Stomach smooth muscle (tissue), 2 donors: ENCODE results near the gene LRRC37B.
"Not testable (repeated sequence)": the region's sequence is repeated elsewhere in the genome, so short reads cannot be mapped to it uniquely, and the experiment has no call there.

Experiments
- H3K27ac ChIP-seq: one replicate; pipeline ENCODE4 v1.7.0; 2013; ENCODE audit warnings: mild to moderate bottlenecking, low read length, inconsistent platforms
- H3K27me3 ChIP-seq, 2 donors: one replicate each; pipeline ENCODE4 v1.7.0; 2013; ENCODE audit warnings: low read length in 2 of 2; ENCODE audit not compliant: insufficient read depth in 2 of 2, control insufficient read depth in 1 of 2
- H3K36me3 ChIP-seq, 2 donors: one replicate each; pipeline ENCODE4 v1.7.0; 2013; ENCODE audit warnings: low read length in 2 of 2; ENCODE audit not compliant: control insufficient read depth in 2 of 2, insufficient read depth in 2 of 2
- H3K4me1 ChIP-seq: one replicate; pipeline ENCODE4 v1.7.0; 2013; ENCODE audit warnings: low read length; ENCODE audit not compliant: control insufficient read depth, insufficient read depth
- H3K4me3 ChIP-seq, 2 donors: one replicate each; pipeline ENCODE4 v1.7.0; 2013; ENCODE audit warnings: low read length in 2 of 2
- H3K9ac ChIP-seq, 2 donors: one replicate each; pipeline ENCODE4 v1.7.0; 2013; ENCODE audit warnings: low read length in 2 of 2, mild to moderate bottlenecking in 1 of 2
- H3K9me3 ChIP-seq, 2 donors: one replicate each; pipeline ENCODE4 v1.7.0; 2013; ENCODE audit warnings: low read length in 2 of 2; ENCODE audit not compliant: control insufficient read depth in 2 of 2
- donor health status: healthy.
- donor health status: Pancreatic carcinoma.

The LRRC37B gene

GRCh38 chr17:32015245-32016013, 8.2 kb downstream of the LRRC37B start:
- Histone ChIP-seq H3K27me3 (no peaks in the 10 kb centered on the region), H3K9ac (no peak overlapping the region), H3K27ac (no peak overlapping the region), H3K4me3 (no peak overlapping the region), H3K9me3 (no peaks in the 10 kb centered on the region), H3K4me1 (no peaks in the 10 kb centered on the region), H3K36me3 (peaks cover 2 to 3% of the 10 kb centered on the region in 2 donors)

- H3K4me1 ChIP-seq = no peaks in the 10 kb centered on the region
- no peak overlapping the region for H3K9ac ChIP-seq
- no peak overlapping the region for H3K27ac ChIP-seq
- peaks cover 2 to 3% of the 10 kb centered on the region in 2 donors for H3K36me3 ChIP-seq
- H3K9me3 ChIP-seq = no peaks in the 10 kb centered on the region
- H3K27me3 ChIP-seq = no peaks in the 10 kb centered on the region
- no peak overlapping the region for H3K4me3 ChIP-seq
Observed at GRCh38 chr17:32016231-32016630, 9.0 kb downstream of the LRRC37B start.

- Histone ChIP-seq H3K4me1 (no peaks in the 10 kb centered on the region), H3K9ac (no peak overlapping the region), H3K36me3 (peaks cover 2 to 8% of the 10 kb centered on the region in 2 donors), H3K4me3 (no peak overlapping the region), H3K27me3 (no peaks in the 10 kb centered on the region), H3K9me3 (no peaks in the 10 kb centered on the region), H3K27ac (no peak overlapping the region)
Observed at GRCh38 chr17:32019228-32019627, 12.0 kb downstream of the LRRC37B start.

GRCh38 chr17:32020943-32021614, 13.9 kb downstream of the LRRC37B start:
- Histone ChIP-seq H3K36me3 (peaks cover 2 to 8% of the 10 kb centered on the region in 2 donors), H3K4me1 (no peaks in the 10 kb centered on the region), H3K27me3 (no peaks in the 10 kb centered on the region), H3K9ac (no peak overlapping the region), H3K9me3 (no peaks in the 10 kb centered on the region), H3K27ac (no peak overlapping the region), H3K4me3 (no peak overlapping the region)

GRCh38 chr17:32021615-32021955, 14.4 kb downstream of the LRRC37B start:
- no peaks in the 10 kb centered on the region for H3K27me3 ChIP-seq

GRCh38 chr17:32022554-32022953, 15.4 kb downstream of the LRRC37B start:
- H3K27ac ChIP-seq, H3K4me1 ChIP-seq, H3K9me3 ChIP-seq, H3K9ac ChIP-seq, H3K4me3 ChIP-seq, H3K36me3 ChIP-seq, H3K27me3 ChIP-seq: not testable (repeated sequence)

More at GRCh38 chr17:32021615-32021955, 14.4 kb downstream of the LRRC37B start:
- Histone ChIP-seq H3K9ac (no peak overlapping the region), H3K27ac (no peak overlapping the region), H3K9me3 (no peaks in the 10 kb centered on the region), H3K36me3 (peaks cover 2 to 8% of the 10 kb centered on the region in 2 donors), H3K4me1 (no peaks in the 10 kb centered on the region), H3K4me3 (no peak overlapping the region)

- not testable (repeated sequence) for H3K27ac ChIP-seq, H3K36me3 ChIP-seq, H3K9ac ChIP-seq, H3K4me3 ChIP-seq, H3K4me1 ChIP-seq, H3K27me3 ChIP-seq, H3K9me3 ChIP-seq
Observed at GRCh38 chr17:32027271-32027670, 20.1 kb downstream of the LRRC37B start.

- Histone ChIP-seq H3K27ac (no peak overlapping the region), H3K36me3 (peaks cover 9% of the 10 kb centered on the region in 2 donors), H3K9me3 (no peaks in the 10 kb centered on the region), H3K4me1 (no peaks in the 10 kb centered on the region), H3K4me3 (no peak overlapping the region), H3K27me3 (no peaks in the 10 kb centered on the region), H3K9ac (no peak overlapping the region)
Observed at GRCh38 chr17:32033223-32033622, 26.0 kb downstream of the LRRC37B start.

GRCh38 chr17:32033812-32034211, 26.6 kb downstream of the LRRC37B start:
- H3K4me3 ChIP-seq, H3K4me1 ChIP-seq, H3K9me3 ChIP-seq, H3K27me3 ChIP-seq, H3K27ac ChIP-seq, H3K9ac ChIP-seq, H3K36me3 ChIP-seq: not testable (repeated sequence)

GRCh38 chr17:32040246-32040645, 33.1 kb downstream of the LRRC37B start:
- not testable (repeated sequence) for H3K9me3 ChIP-seq, H3K9ac ChIP-seq, H3K27ac ChIP-seq, H3K4me3 ChIP-seq, H3K27me3 ChIP-seq, H3K4me1 ChIP-seq
- H3K36me3 ChIP-seq = peaks cover under 1 to 11% of the 10 kb centered on the region in 2 donors

- not testable (repeated sequence) for H3K4me3 ChIP-seq, H3K36me3 ChIP-seq, H3K27me3 ChIP-seq, H3K27ac ChIP-seq, H3K4me1 ChIP-seq, H3K9me3 ChIP-seq, H3K9ac ChIP-seq
Observed at GRCh38 chr17:32041306-32041875, 34.2 kb downstream of the LRRC37B start.
